ENCODE measurements around the gene MEIS1.

Gene MEIS1

GRCh38 chr2:66432801-66433694, 1.9 kb upstream of the MEIS1 start:
- peak; percentile 98 for DNase-seq

GRCh38 chr2:66433695-66433944, 1.3 kb upstream of the MEIS1 start:
- DNase-seq = no peak

GRCh38 chr2:66433945-66434678, 813 bp upstream of the MEIS1 start:
- peak; percentile 73 for DNase-seq

GRCh38 chr2:66435549-66435875, 587 bp downstream of the MEIS1 start:
- no peak for DNase-seq

GRCh38 chr2:66435963-66436362, 1.0 kb downstream of the MEIS1 start:
- no peak for DNase-seq

GRCh38 chr2:66436581-66437001, 1.7 kb downstream of the MEIS1 start:
- no peak for DNase-seq

GRCh38 chr2:66437109-66437690, 2.3 kb downstream of the MEIS1 start:
- no peak for DNase-seq

GRCh38 chr2:66437691-66438497, 3.0 kb downstream of the MEIS1 start:
- DNase-seq = no peak

GRCh38 chr2:66438498-66438833, 3.5 kb downstream of the MEIS1 start:
- no peak for DNase-seq

- no peak for DNase-seq
Measured at GRCh38 chr2:66438891-66439811, 4.2 kb downstream of the MEIS1 start.

- DNase-seq = no peak
Measured at GRCh38 chr2:66439812-66440542, 5.1 kb downstream of the MEIS1 start.

- no peak for DNase-seq
Measured at GRCh38 chr2:66440708-66441497, 6.0 kb downstream of the MEIS1 start.

- DNase-seq = no peak
Measured at GRCh38 chr2:66441581-66442320, 6.8 kb downstream of the MEIS1 start.

GRCh38 chr2:66442516-66443185, 7.7 kb downstream of the MEIS1 start:
- DNase-seq = no peak

GRCh38 chr2:66443186-66443978, 8.5 kb downstream of the MEIS1 start:
- no peak for DNase-seq

- no peak for DNase-seq
Measured at GRCh38 chr2:66443979-66444861, 9.3 kb downstream of the MEIS1 start.
